HTR-8/SVneo (cell line): Measurements from ENCODE around the gene BTBD18.

ENCODE experiments used
- DNase-seq: peaks from one replicate; pipeline ENCODE4 v3.0.0; 2011; ENCODE audit warnings: low spot score, mixed read lengths; ENCODE audit not compliant: insufficient read length
- FAIRE-seq: peaks from 2 replicates; lab custom pipeline; 2011; peaks lifted over from hg19 to GRCh38; lab: Jason Lieb, UNC

BTBD18 gene

GRCh38 chr11:57776031-57776521, 24.5 kb upstream of the BTBD18 start:
- FAIRE-seq (no peak), DNase-seq (no peak)

- FAIRE-seq (no peak), DNase-seq (no peak)
Measured at GRCh38 chr11:57775491-57775890, 23.9 kb upstream of the BTBD18 start.

DNA sequence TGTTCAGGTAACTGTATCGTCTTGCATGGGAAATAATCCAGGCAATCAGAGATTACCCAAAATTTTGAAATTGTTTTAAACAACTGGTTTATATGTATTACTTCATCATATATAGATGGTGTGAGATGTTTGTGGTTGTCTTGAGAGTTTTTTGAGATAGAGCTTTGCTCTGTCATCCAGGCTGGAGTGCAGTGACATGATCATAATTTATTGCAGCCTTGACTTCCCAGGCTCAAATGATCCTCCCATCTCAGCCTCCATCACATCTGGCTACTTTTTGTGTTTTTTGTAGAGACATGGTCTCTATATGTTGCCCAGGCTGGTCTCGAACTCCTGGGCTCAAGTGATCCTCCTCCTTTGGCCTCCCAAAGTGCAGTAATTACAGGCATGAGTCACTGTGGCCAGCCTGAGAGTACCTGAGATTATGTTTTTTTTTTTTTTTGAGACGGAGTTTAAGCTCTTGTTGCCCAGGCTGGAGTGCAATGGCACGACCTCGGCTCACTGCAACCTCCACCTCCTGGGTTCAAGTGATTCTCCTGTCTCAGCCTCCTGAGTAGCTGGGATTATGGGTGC, 21.5 kb upstream of the BTBD18 start:
- DNase-seq (no peak), FAIRE-seq (no peak)

DNA sequence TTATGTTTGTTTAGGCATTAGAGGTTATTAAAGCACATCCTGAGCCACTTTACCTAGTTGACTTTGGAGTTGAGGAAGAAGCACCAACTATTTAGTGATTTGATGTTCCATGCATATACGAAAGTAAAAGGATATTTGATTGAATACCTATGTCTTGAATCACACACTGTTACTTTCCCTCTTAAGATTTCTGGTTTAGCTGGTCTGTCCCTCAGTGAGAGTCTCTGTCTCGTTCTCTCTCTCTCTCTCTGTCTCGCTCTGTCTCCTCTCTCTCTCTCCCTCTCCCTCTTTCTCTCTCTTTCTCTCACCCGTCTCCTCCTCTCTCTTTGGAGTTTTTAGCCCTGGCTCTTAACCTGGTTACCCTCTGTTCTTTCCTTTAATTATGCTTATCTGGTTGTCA, 20.9 kb upstream of the BTBD18 start:
- DNase-seq (no peak), FAIRE-seq (no peak)

DNA sequence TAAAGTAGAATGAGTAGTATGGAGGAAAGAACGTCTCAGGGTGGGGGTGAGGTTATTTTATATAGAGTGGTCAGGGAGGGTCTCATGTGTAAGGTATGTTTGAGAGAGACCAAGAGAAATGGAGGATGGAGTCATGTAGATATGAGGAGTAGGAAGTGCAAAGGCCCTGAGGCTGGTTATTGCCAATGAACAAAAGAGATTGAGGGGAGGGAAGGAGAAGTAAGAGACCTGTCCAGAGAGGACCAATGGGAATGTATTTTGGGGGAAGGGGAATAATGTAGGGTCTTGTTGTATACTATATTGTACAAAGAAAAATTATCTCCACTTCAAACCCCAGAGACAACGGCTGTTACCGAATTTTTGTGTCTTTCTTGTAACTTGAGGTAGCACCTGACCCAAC, 19.7 kb upstream of the BTBD18 start:
- DNase-seq (no peak), FAIRE-seq (no peak)

GRCh38 chr11:57770793-57771192, 19.2 kb upstream of the BTBD18 start:
- DNase-seq (no peak), FAIRE-seq (no peak)

DNA sequence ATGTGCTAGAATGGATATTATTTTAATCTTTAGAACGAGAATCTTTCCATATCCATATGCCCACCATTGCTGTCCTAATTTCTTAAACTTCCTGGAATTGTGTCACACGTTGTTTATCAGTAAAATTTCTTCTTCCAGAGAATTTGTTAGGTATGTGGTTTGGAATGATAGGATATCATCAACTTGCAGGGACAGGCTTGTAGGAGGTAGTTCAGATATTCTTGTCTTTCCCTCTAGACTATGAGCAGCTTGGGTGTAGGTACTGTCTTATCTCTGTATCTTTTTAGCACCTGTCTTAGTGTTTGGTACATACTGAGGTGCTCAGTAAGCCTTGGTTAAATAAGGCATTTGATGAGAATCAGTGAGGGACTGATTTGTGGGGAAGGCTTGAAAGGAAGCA, 13.4 kb upstream of the BTBD18 start:
- no peak for FAIRE-seq
- DNase-seq: no peak

DNA sequence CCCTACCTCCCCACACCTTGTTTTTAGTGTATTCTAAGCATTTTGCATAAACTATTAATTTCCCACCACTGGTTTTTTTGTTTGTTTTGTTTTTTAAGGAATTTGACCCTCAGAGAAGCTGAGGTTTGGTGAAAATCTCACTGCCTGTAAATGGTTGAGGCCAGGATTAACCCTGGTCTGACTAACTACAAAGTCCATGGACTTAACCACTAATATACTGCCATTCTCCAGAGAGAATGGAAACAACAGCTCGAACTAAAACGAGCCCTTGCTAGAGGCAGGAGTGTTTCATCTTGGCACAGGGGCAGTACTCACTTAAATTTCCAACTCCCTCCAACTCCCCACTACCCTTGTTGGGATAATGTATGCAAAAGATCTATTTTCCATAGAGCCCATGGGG, 12.9 kb upstream of the BTBD18 start:
- FAIRE-seq (no peak), DNase-seq (no peak)

- FAIRE-seq (no peak), DNase-seq (no peak)
Measured at GRCh38 chr11:57764021-57764420, 12.4 kb upstream of the BTBD18 start.

GRCh38 chr11:57763568-57763967, 11.9 kb upstream of the BTBD18 start:
- DNase-seq: no peak
- FAIRE-seq: no peak

- DNase-seq (no peak), FAIRE-seq (no peak)
Measured at GRCh38 chr11:57762235-57762861, 10.7 kb upstream of the BTBD18 start.

GRCh38 chr11:57761301-57762234, 9.9 kb upstream of the BTBD18 start, which contains the start of gene CTNND1:
Gene CTNND1 (plus strand): TSS chr11:57761802. CDS start chr11:57791479, 29,677 bp downstream.
- DNase-seq (peak; percentile 95), FAIRE-seq (no peak)

DNA sequence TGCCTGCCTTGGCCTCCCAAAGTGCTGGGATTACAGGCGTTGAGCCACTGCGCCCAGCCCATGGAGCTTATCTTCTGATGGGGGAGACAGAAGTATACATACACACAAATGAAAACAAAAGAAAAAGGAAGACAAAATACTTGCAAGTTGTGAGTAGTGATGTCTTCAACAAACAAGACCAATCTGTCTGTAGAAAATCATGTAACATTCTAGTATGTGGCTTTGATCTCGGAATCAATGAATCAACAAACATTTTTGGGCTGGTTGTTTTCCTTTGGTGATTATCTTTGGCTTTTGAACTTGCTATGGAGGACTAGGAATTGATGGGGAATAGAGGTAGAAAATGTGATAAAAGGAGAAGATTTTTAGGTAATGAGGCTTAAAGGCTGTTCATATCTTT, 6.6 kb upstream of the BTBD18 start:
- DNase-seq (no peak), FAIRE-seq (no peak)

DNA sequence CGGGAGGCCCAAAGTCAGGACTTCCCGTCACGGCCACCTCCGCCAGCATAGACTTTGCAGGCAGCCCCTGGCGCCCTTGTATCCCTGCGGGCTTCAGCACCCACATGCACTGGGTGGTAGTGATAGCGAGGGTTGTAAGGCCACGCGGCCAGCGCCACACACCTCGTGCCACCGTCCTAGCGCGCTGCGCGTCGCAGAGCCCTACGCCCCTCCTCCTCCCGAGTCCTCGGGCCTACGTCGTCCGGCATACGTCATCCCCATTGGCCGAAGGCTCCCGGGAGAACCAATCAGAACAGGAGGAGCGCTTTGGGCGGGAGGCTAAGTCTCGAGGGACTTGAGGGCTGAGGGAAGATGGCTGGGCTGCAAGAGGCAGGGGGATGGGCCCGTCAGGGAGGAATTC, 1.3 kb upstream of the BTBD18 start:
- no peak for DNase-seq
- FAIRE-seq: no peak

DNA sequence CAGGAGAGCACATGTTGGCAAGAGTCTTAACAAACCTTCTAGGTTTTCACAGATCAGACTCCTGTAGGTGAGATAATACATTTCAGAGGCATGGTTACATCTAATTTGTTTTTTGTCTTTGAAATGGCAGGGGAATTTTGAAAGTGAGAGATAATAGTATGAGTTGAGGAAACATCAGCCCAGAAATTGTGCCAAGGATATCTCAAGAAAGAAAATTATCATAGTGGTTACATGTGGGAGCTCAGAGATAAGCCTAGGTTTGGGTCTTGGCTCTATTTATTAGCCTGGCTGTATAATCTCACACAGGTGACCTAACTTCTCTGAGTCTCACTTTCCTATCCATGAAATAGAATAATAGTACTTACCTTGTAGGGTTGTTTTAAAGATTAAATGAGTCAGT, 443 bp downstream of the BTBD18 start:
- DNase-seq (no peak), FAIRE-seq (no peak)

DNA sequence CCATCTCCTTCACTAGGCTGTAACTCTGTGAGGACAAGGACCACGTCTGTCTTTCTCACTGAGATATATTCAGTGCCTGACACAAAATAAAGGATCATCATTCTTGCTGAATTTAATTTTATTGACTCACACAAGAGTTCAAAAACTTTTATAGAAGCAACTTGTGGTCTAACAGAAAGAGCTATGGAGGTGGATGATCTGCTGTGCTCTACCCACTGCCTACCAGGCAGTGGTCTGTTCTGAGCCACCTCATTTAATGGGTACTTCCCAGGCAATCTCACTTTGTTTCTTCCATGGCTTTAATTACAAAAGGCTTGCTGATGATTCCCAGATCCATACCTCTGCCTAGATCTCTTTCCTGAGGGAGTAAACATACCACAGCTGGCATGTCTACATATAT, 4.7 kb downstream of the BTBD18 start:
- DNase-seq: no peak
- no peak for FAIRE-seq

GRCh38 chr11:57745206-57745605, 6.4 kb downstream of the BTBD18 start:
- FAIRE-seq (no peak), DNase-seq (no peak)

- DNase-seq (no peak), FAIRE-seq (no peak)
Measured at GRCh38 chr11:57744357-57744756, 7.3 kb downstream of the BTBD18 start.

DNA sequence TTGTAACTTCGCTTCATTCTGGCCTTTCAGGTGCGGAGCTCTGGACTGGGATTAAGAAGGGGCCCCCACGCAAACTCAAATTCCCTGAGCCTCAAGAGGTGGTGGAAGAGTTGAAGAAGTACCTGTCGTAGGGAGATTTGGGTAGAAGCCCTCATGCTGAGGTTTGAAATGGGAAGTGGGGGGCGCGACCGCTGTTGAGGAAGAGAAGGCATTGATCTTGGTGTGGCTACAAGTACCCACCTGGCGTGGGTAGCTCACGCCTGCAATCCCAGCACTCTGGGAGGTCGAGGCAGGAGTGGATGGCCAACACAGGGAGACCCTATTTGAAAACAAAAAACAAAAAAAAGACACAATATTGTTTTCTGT, 9.5 kb downstream of the BTBD18 start:
- no peak for DNase-seq
- FAIRE-seq: no peak

DNA sequence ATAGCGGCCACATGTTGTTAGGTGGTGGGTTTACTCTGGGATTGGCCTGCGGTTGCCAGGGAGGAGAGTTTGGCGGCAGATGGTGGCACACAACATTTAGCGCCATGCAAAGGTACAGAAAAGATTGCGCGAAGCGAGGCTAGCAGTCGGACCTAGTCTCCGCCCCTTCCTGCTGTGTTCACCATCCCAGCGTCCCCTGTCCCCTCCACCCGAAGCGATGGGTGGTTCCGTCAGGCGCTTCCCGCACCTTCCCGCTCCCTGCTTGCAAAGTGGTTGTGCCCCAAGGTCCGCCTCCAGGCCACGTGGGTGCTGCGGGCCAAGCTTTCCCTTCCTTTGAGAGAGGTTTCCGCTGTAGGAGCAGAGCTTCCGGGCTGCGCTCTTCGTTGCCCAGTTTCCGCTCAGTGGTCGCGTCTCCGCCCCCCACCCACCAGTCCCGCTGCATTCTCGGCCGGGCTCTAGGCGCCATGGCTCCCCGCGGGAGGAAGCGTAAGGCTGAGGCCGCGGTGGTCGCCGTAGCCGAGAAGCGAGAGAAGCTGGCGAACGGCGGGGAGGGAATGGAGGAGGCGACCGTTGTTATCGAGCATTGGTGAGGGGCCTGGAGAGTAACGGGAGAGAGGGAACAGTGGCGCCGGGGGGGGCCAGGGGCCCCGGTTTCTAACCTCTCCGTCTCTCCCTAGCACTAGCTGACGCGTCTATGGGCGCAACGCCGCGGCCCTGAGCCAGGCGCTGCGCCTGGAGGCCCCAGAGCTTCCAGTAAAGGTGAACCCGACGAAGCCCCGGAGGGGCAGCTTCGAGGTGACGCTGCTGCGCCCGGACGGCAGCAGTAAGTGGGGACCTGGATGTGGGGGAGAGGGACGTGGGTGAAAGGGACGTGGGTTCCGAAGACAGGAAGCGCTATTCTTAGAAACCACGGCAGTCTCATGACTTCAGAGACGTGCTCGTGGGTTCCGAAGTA, 10.2 kb downstream of the BTBD18 start, which contains the start of gene SELENOH:
Gene SELENOH (plus strand): TSS at position 360 of the 955 bp plus-strand sequence. CDS start 105 bp downstream, at position 465.
- DNase-seq (peak; percentile 94), FAIRE-seq (peak; percentile 62)
